Stimulated activated CD8-positive, alpha-beta memory T cell treated with anti-CD3 and anti-CD28 coated beads, Interleukin-12 subunit alpha, Interleukin-12 subunit beta, amount 100 ng/mL, for 4 hours (primary cell): Measurements from ENCODE around the gene CACNA1C.

Source experiments
- DNase-seq: peaks from one replicate; pipeline ENCODE4 v3.0.0-alpha.2; 2020; ENCODE audit warnings: low read depth

The CACNA1C gene

GRCh38 chr12:2588345-2588744 lies 535.6 kb downstream of the CACNA1C start:
- DNase-seq: no peak

DNA sequence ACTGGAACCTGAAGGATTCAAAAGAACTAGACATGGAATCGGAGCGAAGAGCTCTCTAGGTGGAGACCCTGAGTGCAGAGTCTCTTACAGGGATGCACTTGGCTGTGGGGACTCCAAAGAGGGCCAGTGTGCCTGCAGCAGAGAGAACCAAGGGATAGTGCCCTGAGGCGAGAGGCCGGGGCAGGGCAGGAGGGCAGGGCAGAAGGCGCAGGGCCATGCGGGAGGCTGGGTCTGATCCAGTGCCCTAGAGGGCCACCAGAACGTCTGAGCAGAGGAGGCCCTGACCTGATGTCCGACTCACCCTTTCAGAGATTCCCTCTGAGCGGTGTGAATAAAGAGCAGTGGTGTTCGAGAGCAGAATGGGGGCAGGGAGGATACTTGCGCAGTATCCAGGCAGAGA lies 536.6 kb downstream of the CACNA1C start:
- no peak for DNase-seq

DNA sequence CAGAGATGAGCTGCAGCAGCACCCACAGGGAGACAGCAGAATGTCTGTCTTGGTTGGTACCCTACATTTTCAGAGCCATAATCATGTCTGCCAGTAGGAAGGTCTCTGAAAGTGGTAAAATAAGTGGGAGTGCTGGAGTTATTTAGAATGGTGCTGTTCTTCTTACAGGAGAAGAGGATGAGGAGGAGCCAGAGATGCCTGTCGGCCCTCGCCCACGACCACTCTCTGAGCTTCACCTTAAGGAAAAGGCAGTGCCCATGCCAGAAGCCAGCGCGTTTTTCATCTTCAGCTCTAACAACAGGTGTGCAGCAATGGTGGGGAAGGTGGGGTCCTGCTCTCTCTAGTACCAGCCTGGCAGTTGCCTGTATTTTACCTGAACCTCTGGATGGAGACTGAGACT lies 540.3 kb downstream of the CACNA1C start:
- no peak for DNase-seq

GRCh38 chr12:2596441-2596840 lies 543.7 kb downstream of the CACNA1C start:
- DNase-seq: no peak

- no peak for DNase-seq
These were observed 552.5 kb downstream of the CACNA1C start for GRCh38 chr12:2605301-2605700.

DNA sequence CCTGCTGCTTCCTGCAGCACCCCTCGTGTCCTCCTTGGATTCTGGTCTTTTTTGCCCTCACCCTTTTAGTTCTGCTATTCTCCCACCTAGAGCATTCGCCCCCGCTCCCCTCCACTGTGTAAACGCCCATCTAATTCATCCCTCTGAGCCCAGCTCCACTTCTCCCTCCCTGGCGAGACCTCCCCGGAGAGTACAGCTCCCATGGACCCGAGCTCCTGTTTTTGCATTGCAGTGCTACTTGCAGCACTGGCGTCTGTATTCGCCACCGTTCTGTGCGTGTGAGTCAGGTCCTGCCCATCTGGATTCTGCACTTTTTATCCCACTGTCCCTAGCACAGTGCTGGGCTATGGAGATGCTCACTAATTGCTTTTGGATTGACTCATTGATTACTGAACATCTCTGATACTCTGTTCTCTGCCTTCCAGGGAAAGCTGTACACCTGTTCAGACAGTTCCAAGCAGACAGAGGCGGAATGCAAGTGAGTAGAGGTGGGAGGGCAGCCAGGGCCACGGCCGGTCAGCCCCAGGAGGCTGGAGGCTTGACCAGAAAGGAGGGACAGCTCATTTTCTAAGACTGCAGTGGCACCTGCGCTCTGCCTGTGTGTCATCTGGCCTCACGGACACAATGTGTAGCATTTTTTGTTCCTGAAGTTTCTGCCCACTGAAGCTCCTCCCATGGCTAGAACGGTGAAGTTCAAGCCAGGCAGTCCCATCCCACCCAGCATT lies 553.6 kb downstream of the CACNA1C start:
- no peak for DNase-seq

DNA sequence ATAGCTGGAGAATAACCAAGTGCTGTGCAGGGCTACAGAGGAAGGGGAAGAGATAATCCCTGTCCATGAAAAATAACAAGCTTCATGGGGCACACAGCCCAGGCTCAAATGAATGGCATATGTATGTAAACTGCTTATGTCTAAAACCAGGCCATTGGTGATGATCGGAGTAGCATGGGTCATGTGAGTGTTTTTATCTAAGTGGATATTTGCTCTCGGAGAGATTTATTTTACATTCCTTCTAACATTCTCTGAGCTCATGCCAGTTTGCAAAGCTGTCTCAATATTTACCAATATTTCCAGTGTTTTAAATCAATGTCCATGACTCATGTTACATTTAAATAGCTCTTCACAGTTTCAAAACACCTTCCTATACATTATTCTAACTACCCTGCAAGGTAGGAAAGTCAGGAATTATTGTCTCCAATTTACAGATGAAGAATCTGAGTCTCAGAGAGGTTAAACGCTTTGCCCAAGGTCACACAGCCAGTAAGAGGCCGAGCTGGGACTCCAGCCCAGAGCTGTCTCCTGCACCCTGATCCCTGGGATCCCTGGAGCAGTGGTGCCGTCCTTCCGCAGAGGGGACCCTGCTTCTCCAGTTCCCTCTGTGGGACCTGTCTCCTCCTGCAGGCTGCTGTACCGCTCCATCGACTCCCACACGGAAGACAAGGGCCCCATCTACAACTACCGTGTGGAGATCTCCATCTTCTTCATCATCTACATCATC lies 555.3 kb downstream of the CACNA1C start:
- no peak for DNase-seq

GRCh38 chr12:2608608-2608945 lies 555.8 kb downstream of the CACNA1C start:
- no peak for DNase-seq

DNA sequence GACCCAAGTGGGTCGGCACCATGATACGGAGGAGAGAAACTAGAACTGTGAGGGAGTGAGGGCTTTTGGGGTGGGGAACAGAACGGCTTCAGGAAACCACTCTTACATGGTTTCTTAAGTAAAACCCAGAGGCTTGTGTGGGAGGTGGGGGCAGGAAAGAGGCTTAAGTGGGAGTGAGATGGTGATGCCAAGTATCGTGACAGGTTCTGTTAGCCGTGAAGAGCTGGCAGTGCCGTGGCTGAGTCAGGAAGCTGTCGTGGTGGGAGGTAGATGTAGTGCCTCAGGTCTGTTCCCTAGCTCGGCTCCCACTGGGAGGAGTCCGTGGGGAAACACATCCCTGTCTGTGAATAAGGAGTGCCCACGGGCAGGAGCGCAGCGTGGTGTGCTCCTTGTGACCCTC lies 556.2 kb downstream of the CACNA1C start:
- no peak for DNase-seq

GRCh38 chr12:2610358-2610757 lies 557.6 kb downstream of the CACNA1C start:
- DNase-seq: no peak

GRCh38 chr12:2613326-2614073 lies 560.7 kb downstream of the CACNA1C start:
- no peak for DNase-seq

DNA sequence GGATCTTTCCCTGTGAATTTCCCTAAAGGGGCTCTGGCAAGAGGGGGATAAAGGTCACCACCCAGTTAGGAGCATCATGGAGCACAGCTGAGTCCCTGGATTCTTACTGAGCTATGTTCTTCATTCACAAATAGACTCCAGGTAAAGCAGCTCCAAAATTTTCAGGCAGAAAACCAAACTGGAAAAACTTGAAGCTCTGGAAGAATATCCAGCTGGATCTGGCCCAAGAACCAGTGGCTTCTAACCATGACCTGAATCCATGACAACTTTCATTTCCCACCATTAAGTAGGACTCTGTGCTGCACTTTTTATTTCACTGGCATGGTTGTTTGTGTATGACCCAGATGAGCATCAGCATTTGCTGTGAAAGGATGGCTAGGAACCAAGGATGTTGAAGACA lies 561.6 kb downstream of the CACNA1C start:
- no peak for DNase-seq

GRCh38 chr12:2615665-2616402 lies 563.0 kb downstream of the CACNA1C start:
- no peak for DNase-seq

GRCh38 chr12:2616763-2617162 lies 564.0 kb downstream of the CACNA1C start:
- DNase-seq: no peak

DNA sequence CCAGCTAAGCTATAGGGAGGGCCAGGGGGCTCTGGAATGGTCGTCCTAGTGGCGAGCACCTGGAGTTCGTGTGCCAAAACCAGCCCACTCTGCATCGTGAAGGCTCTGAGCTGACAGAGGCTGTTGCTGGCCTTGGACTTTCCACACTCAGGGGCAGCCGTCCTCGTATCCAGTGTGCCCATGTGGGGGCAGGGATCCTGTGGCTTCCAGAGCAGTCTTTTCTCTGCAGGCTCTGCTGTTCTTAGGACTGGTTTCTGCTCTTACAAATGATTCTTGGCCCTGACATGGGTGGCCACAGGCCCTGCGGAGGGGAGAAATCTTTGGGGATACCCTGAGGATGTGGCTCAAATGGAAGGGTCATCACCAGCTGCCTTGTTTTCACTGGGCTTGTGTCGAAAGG lies 564.6 kb downstream of the CACNA1C start:
- DNase-seq: no peak

DNA sequence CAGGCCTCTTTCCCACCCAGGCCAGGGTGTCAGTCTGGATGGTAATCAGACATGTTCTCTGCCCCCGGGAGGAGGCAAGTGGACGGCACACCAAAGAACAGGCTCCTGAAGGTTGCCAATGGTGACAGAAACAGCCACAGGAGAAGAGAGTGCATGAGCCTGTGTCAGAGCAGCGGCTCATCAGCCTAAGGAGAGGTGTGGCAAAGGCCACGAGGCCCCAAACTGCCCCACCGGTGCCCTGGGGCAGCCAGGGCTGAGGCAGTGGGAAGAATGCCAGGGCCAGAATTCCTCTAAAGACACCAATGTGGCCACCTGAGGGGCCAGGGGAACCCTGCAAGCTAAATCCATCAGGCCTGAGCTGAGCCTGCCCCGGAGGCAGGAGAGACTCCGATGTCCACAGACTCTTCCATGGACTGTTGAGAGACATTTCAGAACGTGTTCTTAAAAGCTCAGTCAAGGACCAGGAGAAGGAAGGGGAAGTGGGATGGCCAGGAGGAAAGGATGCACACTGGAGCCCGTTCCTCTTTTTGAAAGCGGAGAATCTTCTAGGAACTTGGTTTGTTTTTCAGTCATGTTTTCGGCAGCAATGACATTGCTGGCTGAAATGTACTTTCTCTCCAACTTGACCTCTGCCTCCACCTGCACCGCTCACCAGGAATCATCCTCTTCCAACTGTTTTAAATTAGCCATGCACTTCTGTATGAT lies 565.7 kb downstream of the CACNA1C start:
- no peak for DNase-seq

- DNase-seq: no peak
These were observed 566.3 kb downstream of the CACNA1C start for GRCh38 chr12:2619136-2619535.

DNA sequence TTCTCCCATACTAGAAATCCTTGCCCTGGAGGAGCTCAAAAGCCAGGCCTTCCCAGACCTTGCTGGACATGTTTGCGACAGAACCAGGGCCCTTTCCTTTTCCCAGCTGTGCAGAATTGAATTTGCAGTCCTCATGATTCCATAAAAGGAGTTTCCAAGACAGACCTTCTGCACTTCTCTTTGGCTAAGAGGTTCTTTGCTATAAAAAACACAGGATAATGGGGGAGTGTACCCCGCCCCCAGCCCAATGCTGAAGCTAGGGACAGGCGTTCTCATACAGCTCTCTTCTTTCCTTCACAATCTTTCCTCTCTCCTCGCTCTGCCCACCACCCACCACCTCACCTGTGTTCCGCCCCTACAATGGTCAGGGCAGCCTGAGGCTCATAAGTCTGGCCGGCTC lies 569.7 kb downstream of the CACNA1C start:
- DNase-seq: no peak

DNA sequence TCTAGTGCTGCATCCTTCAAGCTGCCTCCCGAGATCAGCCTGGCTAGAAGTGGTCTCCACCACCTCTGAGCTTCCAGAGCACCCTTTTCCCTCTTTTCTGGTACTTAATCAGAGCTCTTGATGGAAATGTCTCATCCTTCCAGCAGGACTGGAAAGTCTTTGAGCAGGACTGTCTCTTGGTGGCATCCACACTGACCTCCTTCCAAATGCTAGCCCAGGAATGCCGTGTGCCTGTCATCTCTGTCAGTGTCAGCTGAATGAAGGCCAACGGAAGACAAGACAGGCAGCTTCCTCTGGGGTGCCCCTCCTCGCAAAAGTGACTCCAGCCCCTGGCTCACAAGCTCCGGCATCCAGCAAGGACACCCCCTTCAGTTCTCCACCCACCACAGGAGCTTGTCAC lies 570.7 kb downstream of the CACNA1C start:
- no peak for DNase-seq

DNA sequence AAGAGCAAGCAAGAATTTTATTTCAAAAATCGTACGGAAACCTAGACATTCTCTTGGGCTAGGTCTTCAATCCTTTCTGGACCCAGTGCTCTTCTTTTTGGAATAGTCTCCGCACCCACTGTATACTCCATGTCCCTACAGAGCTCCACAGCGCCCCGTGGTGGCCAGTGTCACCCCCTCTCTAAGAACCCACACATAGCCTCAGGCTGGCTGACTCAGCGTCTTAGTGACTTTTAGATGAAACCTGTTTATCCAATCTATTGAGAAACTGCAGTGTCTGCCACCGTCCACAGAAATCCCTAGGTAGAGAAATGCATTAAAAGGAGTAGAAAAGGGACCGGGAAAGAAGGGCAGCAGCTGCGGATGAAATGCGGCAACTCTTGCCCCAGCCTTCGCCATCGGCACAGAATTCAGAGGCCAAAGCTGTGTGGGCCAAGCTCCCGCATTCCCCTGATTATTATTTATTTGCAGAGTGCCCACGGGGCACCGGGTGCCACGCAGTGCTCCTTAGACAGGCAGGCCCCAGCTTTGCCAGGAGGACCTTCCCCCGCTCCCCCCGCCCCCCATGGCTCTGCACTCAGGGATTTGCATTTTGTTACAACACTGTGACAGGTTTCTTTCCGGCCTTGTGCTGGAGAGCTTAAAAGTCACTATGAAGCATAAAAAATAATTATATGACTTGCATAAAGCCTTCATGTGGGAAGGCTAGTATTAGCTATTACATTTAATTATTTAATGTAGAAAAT lies 571.9 kb downstream of the CACNA1C start:
- no peak for DNase-seq

DNA sequence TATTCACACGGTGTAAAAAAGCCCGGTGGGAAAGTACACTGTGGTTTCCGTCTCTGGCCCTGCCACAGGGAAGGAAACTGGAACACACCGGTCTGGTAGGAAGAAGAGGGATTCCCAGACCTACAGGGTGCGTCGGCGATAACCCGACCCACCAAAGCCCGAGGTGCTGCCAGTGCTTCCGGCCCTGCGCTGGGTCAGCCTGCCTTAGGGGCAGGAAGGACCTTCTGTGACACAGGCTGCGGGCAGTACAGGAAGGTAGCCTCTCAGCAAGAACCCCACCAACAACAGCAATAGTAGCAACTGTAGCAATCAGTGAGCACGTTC lies 572.5 kb downstream of the CACNA1C start:
- DNase-seq: no peak
